Hepatic stellate cell (primary cell): Measurements from ENCODE around the gene GALNT1.

ENCODE experiments used
- DNase-seq: peaks from one replicate; pipeline ENCODE4 v3.0.0; 2011; ENCODE audit warnings: low spot score

The GALNT1 gene

DNA sequence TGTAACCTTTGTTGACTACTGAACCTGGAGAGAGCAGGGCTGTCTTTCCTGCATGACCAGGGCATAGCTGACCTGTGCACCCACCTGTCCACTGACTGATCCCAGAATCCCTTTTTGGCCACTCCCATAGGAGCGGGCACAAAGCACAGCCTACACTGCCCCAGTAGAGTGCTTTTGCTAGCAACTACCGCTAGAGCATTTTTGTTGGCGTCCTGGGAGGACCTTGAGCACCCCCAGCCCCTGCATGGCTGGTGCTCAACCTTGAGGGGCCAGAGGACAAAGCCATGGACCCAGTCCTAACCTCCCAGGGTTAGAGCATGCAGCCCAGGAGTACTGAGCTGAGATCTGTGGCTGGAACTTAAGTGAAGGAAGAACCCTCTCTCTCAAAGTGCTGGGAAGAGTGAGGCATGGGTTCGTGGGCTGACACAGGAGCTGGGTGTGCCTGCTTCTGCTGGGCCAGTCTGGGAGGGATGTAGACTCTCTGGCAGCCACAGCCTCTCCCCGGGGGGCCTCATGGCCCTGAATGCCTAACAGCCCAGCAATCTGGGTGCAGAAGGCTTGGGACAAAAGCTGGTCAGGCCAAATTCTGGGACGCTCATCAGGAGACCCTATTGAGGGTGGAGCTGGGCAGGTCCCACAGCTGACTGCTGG is 140.0 kb downstream of the GALNT1 start:
- no peak for DNase-seq

DNA sequence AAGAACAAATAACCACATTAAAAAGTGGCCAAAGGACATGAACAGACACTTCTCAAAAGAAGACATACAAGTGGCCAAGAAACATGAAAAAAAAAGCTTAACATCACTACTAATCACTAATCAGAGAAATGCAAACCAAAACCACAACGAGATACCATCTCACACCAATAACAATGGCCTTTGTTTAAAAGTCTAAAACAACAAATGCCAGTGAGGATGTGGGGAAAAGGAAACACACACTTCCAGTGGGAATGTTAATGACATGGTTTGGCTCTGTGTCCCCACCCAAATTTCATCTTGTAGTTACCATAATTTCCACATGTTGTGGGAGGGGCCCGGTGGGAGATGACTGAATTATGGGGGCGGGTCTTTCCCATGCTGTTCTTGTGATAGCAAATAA is 147.1 kb downstream of the GALNT1 start:
- DNase-seq = no peak

DNA sequence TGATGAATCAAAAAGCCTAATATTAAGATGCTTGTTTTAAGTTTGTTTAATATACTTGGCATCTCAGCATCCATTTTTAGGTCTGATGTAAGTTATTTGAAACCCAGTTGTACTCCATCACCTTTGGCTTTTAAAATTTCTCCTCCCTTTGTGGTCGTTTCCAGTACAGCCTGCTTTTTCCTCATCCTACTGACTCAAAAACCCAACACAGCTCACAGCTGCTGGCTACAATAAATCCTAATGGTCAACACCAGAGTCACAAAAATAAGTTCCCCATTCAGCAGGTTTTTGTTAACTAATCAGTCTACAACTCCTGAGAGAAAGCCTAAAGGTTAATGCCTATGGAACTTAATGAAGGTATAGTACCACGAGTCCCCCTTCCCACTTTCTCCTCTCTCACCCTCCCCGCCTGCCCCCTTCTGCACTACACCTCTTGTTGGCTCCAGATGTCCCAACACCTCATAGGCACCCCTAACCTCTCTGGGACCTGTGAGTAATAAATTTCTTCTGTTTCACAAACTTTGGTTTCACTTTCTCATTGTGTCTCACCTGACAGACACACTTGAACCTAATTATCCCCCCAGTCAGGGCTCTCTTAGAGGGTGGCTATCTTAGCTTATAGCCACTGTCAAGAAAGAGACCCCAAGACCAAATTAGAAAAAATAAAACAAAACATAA is 148.6 kb downstream of the GALNT1 start:
- DNase-seq = no peak

DNA sequence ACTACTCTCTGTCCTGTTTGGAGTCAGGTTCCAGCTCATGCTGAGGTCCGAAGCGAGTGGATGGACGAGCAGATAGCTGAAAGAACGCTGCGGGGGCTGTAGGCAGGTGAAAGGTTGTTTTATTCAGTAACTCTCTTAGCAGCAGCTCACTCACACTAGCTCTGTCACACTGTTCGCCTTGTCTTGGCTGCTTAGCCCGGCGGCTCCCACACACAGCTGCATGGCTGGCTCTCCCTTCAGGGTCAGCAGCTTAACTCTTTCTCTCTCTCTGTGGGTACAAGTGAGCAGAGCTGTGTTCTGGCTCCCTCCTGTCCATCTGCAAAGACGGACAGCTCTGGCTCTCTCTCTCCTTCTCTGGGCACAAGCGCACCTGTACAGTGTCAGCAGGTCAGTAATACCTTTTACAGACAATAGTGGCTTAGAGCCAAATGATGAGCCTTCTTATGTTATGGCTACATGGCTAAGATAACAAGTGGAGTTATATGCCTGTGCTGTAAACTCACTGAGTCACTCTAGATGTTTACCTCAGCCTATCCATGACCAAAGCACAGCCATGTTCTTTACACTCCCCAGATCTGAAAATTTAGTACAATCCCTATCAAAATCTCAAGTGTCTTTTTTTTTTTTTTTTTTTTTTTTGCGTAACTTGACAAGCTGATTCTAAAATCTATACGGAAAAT is 149.3 kb downstream of the GALNT1 start:
- no peak for DNase-seq

DNA sequence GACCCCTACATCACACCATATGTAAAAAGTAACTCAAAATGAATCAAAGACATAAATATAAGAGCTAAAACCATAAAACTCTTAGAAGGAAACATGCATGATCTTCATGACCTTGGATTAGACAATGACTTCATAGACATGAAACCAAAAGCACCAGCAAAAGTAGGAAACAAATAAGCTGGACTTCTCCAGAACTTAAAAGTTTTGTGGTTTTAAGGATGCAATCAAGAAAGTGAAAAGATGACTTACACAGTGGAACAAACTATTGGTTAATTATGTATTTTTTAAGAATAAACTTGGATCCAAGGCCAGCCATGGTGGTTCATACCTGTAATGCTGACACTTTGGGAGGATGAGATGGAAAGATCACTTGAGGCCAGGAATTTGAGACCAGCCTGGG is 150.2 kb downstream of the GALNT1 start:
- no peak for DNase-seq

DNA sequence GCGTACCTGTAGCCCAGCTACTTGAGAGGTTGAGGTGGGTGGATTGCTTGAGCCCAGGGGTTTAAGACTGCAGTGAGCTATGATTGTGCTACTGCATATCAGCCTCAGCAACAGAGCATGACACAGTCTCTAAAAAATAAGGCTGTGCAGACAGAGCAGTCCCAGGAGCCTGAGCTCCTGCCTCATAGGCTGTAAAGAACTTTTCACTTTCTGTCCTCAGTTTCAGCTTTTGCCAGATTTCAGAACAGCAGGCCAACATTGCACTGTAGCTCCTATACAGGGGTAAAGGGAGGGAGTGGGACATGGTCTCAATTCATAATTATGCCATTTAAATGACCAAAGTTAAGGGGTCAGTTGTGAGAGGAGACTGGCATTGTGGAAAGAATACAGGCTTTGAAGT is 150.6 kb downstream of the GALNT1 start:
- DNase-seq = no peak

DNA sequence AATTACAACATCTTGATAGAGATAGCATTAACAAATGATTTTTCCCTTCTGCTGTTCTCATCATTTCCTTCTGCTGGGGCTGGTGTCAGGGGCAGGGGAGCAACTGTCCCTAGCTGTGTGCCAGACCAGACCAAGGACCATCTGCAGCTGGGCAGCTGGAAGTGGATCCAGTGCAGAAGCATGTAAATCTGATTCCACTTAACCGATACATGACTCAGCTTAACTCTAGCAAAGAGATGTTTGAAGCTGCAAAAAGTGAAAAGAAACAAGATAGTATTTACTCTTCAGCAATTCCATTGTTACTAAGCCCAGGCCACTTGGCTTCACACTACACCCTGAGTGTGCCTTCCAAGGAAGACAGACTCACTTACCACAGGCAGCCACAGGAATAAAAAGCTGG is 151.1 kb downstream of the GALNT1 start:
- no peak for DNase-seq

DNA sequence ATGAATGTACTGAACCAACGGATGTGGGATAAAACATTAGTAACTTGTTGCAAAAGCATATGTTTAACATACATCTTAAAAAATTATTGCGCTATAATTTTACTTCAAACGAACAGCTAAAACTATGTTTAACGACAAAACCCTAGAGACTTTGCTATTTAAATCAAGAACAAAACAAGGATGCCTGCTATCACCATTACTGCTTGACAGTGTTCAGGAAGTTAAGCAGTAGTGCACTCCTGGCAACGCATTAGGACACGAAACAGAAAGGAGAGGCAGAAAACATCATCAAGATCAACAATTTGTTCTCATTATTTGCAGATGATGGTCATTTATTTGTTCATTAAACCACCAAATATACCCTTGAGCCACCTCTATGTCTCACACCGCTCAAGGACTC is 151.9 kb downstream of the GALNT1 start:
- DNase-seq = no peak

DNA sequence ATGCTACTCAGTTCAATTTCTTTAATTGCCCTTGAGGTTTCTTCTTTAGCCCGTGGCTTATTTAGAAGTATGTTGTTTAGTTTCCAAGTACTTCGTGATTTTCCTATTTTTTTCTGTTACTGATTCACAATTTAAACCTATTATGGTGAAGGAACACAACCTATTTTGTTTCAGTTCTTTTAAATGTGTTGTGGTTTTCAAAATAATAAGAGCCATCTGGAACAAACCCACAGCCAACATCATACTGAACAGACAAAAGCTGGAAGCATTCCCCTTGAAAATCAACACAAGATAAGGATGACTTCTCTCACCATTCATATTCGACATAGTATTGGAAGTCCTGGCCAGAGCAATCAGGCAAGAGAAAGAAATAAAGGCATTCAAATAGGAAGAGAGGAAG is 155.2 kb downstream of the GALNT1 start:
- DNase-seq = no peak

DNA sequence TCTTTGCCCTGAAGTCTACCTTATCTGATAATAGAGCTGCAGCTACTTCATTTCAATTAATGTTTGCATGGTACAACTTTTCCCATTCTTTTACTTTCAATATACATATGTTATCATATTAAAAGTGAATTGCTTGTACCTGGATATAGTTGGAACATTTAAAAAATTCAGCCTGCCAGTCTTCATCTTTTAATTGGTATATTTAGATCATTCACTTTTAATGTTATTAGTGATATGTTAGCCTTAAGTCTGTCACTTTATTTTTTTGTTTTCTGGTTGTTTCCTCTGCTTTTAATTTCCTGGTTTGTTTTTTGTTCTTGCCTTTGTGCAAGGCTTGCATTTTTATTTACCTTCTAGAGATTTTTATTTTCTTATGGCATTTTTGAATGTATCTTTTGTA is 158.2 kb downstream of the GALNT1 start:
- DNase-seq = no peak

DNA sequence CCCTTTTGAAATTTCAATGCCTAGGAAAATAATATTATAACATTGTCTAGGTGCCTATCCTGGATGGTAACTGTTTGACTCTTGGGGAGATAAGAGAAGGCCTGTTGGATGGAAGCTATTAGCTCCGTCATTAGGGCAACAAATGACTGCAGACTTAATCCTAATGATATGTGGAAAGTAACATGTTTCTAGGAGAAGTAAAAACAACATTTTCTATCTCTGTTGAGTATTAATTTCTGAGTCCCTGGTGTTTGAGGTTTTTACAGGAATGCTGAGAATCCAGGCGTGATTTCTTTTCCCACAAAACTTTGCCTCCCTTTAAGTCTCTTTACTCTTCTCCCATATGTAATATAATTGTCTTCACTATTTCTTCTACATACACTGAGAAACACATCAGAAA is 159.1 kb downstream of the GALNT1 start:
- DNase-seq = no peak

DNA sequence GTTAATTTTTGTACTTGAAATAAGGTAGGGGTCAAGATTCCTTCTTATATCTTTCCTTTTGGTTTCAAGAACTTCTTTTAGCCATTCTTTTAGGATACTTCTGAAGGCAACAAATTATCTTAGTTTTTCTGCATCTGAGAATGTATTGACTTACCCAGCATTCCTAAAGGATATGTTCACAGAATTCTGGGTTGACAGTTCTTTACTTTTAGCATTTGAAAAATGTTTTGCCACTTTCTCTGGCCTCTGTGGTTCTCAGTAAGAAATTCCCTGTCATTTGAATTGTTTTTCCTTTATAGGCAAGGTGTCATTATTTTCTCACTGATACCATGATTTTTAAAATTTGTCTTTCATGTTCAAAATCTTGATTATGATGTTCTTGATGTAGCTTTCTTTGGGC is 162.4 kb downstream of the GALNT1 start:
- no peak for DNase-seq

DNA sequence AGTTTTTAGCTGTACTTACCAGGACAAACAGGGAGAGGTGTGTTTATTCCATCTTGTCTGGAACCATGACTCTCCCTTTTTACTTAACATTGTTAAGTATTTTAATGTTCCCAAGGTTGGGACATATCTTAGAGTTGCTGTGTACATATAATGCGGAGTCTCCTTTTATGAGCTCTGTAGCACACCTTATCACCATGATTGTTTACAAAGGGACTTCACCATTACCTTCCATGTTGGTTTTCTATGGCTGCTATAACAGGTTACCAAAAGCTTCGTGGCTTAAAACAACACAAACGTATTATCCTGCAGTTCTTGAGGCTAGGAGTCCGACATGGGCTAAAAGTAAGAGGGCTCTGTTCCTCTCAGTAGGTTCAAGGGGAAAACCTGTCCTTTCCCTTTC is 164.3 kb downstream of the GALNT1 start:
- DNase-seq = no peak

DNA sequence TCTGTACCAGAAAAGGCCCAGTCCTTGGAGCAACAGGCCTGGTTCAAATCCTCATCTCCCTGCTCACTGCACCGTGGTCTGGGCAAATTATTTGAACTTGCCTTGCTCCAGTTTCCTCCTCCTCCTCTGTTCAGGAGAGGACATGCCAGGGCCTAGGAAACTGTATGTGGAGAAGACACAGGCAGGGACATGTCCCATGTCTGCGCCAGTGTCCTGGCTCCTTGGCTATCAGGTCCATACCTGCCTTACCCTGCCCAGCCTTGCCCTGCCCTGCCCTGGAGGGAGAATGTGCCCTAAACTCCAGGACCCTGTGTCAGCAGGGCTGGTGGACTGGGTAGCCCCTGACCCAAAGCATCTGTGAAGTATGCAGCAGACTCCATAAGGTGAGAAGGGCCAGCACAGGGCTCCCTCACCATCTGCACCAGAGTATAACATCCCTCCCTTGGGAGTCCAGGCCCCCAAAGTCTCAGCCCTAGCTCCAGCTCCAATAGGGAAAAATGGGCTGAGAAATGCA is 165.3 kb downstream of the GALNT1 start:
- DNase-seq = no peak

DNA sequence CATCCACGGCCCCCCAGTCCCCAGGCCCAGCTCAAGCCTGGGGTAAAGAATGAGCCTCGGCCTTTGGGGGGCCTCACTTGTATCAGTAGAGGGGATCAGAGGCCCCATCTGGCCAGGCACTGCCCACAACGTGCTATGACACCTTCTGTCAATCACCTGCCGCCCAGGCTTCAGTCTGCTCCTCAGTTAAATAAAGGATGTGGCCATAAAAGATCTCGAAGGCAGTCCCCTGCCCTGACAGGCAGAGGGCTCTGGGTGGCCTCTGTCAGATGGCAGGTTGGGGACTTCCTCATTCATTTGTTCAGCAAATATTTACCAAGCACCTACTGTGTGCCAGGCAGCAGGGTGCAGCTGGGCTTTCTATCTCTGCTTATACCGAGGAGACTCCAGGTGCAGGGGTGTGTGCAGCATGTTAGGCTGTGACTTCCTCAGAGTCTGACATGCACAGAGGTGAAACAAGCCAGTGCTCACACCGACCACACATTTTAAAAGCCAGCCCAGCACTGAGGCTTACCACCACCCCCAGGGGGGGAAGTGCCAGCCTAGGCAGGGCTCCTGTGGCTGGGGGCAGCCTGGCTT is 166.4 kb downstream of the GALNT1 start:
- no peak for DNase-seq

DNA sequence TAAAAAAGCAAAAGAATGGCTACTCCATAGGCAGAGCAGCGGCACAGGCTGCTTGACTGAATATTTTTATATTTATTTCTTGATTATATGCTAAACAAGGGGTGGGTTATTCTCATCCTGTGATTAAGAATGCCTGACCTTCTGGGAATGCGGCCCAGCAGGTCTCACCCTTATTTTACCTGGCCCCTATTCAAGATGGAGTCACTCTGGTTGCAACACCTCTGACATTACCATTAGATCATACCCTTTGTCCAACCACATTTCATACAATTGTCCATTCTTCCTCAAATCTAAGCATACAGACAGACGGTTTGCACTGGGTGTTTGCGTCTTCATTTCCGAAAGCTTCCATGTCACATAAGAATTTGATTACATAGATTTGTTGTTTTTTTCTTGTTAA is 168.2 kb downstream of the GALNT1 start:
- DNase-seq = no peak

DNA sequence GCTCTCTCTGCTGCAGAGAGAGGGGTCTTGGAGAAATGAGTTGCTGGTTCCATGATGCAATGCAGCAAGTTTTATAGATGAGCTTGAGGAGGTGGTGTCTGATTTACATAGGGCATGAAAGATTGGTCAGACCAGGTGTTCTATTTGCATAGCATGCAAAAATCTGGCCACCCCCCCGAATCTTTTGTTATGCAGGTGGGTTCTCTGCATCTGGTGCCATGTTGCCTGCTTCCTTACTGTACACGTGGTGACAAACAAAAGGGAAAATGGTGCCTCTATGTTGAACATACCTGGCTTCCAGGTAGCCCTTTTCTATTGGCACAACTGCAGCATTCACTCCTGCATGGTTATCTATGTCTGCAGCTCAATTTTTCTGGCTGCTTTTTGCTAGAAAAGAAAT is 169.4 kb downstream of the GALNT1 start:
- no peak for DNase-seq

DNA sequence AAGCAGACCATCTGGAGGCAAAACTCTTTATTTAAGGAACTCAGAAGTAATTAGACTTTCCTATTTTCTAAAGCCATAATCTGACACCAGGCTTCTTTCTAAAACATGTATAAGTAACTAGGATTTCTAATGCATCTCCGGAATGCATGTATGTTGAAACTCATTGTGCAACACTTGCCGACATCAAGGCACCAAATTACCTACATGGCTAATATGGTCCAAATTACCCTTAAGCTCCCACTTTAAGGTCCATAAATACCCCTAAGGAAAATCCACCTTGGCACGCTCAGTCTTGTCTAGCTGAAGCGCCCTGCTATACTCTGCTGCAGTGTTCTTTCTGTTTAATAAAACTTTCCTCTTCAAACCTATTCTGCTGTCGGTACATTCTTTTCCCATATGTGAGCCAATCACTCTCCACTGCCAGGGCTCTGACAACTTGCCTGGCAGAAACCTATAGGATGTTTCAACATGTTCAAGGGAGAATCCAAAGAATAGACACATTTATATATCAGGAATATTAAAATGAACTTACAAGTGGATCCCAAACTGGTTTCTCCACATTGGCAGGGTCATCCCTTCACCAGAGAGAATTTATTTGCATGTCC is 171.9 kb downstream of the GALNT1 start:
- DNase-seq = no peak

DNA sequence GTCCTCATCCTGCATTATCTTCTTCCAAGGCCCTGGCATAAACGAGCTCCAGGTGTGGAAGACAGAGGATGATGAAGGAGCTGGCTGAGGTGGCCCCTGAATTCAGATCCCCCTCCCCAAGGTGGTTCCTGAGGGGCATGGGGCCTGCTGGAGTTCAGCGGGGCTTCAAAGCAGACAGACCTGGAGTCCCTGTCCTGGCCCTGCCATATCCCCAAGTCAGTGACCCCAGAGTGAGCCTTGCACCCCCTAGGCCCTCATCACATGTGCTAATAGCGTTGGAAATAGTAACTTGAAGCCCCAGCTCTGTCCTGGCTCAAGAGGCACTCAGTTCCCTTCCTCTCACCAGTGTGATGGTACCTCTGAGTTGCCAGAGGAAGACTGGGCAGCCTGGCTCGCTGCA is 172.9 kb downstream of the GALNT1 start:
- no peak for DNase-seq

DNA sequence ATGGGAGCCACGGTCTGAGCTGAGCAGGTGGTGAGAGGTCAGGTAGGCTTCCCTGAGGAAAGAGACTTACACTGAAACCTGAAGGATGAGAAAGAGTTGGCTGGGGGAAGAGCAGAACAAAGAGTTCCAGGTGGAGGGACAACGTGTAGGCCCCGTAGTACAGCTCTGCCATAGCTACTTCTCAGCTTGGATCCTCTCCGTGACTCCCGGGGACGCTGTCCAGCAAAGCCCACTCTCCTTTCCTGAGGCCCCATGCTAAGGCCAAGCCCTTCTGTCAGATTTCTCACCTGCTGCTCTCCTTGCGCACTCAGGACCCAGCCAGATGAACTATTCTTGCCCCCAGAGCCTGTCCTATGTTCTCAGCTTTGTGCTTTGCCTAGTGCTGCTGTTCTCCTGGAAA is 173.8 kb downstream of the GALNT1 start:
- no peak for DNase-seq

DNA sequence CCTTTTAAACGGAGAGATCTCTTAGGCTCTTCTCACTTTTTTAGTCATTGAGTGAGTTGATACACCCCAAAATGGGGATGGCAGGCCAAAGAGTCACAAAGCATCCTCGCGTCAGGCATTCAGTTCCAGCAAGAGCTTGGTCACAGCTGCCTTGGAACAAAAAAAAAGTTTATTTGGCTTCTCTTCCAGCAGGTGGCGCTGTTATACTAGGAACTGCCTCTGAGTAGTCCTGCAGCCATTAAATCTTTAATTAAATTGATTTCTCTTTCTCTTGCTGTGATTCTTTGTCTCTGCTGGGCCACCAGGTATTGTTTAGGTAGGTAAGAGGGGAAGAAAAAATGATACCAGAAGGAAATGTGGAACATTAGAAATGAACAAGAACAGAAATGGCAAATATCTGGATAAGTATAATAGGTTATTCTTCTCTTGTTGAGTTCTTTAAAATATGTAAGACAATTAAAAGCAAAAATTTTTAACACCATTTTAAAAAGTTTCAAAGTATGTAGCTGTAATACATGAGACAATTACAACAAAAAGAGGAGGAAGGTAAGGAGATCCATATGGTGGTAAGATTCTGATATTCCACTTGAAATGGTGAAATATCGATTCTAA is 175.1 kb downstream of the GALNT1 start:
- DNase-seq = peak; percentile 57
